Measurements from ENCODE around the gene RYR2. TPM values are rescaled to one million over a fixed set of nuclear protein-coding genes. Genes with fewer than 3 reads are reported as not detected.

The RYR2 gene
- total RNA-seq, 6 experiments from 2014 or later: 0.02 to 0.43 (median 0.16) TPM

GRCh38 chr1:237191403-237191802 is 149.4 kb downstream of the RYR2 start:
- DNase-seq (no peak), ATAC-seq (no peak)
- no peaks in the 10 kb centered on the region for H3K4me1 ChIP-seq
- WGBS (ENCODE audit: insufficient coverage, low coverage, low lambda C conversion rate, missing lambda C conversion rate): 57% methylated on average over 9 of the region's 9 CpGs
- no peak overlapping the region for H3K27ac ChIP-seq
- no peaks in the 10 kb centered on the region for H3K36me3 ChIP-seq
- H3K27me3 ChIP-seq: no peaks in the 10 kb centered on the region
- no peaks in the 10 kb centered on the region for H3K9me3 ChIP-seq
- H3K4me3 ChIP-seq: no peak overlapping the region
- TF ChIP-seq, protein P1, sequence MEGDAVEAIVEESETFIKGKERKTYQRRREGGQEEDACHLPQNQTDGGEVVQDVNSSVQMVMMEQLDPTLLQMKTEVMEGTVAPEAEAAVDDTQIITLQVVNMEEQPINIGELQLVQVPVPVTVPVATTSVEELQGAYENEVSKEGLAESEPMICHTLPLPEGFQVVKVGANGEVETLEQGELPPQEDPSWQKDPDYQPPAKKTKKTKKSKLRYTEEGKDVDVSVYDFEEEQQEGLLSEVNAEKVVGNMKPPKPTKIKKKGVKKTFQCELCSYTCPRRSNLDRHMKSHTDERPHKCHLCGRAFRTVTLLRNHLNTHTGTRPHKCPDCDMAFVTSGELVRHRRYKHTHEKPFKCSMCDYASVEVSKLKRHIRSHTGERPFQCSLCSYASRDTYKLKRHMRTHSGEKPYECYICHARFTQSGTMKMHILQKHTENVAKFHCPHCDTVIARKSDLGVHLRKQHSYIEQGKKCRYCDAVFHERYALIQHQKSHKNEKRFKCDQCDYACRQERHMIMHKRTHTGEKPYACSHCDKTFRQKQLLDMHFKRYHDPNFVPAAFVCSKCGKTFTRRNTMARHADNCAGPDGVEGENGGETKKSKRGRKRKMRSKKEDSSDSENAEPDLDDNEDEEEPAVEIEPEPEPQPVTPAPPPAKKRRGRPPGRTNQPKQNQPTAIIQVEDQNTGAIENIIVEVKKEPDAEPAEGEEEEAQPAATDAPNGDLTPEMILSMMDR (IDR thresholded peaks at IDR 0.05): no peak
- TF ChIP-seq POLR2A (IDR thresholded peaks at IDR 0.05): no peak
- intact Hi-C loops (cut with DNase I): no loop called here

DNA sequence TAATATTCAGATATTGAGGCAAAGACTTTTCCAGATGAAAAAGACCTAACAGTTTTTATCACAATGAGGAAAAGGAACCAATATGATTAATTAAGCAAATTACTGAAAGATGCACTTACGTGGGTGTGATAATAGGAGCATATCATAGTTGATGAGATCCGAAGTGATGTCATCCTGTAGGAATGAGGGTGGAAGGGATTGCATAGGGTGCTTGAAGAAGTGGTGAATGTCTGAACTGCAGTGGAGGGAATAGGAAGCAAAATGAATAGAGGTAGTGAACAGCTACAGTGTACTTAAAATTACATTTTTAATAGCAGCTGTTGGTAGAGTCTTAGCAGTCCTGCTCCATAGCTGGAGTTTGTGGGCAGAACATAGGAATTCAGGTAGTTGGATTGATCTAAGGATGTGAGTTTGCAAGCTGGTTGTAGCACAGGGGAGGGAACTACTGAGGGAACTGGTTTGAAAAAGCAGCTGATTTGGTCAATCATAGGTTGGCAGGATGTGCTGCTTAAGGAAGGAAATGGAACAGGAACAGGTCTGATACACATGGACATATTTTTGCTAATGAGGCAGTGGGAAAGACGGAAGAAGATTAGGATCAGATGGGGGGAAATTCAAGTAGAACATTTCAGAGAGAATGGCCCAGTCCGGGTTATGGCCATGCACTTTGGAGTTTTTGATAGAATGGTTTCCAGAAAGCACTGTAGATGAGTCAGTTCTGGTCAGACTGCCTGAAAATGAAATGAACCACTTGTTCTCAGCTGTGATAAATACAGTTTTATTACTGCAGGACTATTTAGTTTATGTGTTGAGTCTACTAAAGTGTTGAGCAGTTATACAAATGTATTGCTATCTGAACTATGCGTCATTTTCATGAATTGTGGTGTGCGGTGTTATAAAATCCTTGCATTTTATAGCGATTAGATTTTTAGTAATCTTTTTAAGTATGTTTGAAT is 155.8 kb downstream of the RYR2 start:
- TF ChIP-seq POLR2A (IDR thresholded peaks at IDR 0.05): no peak
- TF ChIP-seq, protein P1 (IDR thresholded peaks at IDR 0.05): no peak
- intact Hi-C loops (cut with DNase I): no loop called here
- Histone ChIP-seq H3K36me3 (no peaks in the 10 kb centered on the region), H3K9me3 (no peaks in the 10 kb centered on the region), H3K27ac (no peak overlapping the region), H3K4me1 (no peaks in the 10 kb centered on the region), H3K4me3 (no peak overlapping the region), H3K27me3 (no peaks in the 10 kb centered on the region)
- whole genome bisulfite sequencing (ENCODE audit: insufficient coverage, low coverage, low lambda C conversion rate, missing lambda C conversion rate): 45% methylated on average over 7 of the region's 7 CpGs
- ATAC-seq (no peak), DNase-seq (no peak)

GRCh38 chr1:237199026-237199425 is 157.0 kb downstream of the RYR2 start:
- ATAC-seq (no peak), DNase-seq (no peak)
- Histone ChIP-seq H3K4me3 (no peak overlapping the region), H3K27ac (no peak overlapping the region), H3K27me3 (no peaks in the 10 kb centered on the region), H3K36me3 (no peaks in the 10 kb centered on the region), H3K9me3 (no peaks in the 10 kb centered on the region), H3K4me1 (no peaks in the 10 kb centered on the region)
- intact Hi-C loops (cut with DNase I): no loop called here
- WGBS (ENCODE audit: insufficient coverage, low coverage, low lambda C conversion rate, missing lambda C conversion rate): 64% methylated on average over 5 of the region's 6 CpGs
- no peak for TF ChIP-seq POLR2A (IDR thresholded peaks at IDR 0.05)
- TF ChIP-seq, protein P1 (IDR thresholded peaks at IDR 0.05): no peak

DNA sequence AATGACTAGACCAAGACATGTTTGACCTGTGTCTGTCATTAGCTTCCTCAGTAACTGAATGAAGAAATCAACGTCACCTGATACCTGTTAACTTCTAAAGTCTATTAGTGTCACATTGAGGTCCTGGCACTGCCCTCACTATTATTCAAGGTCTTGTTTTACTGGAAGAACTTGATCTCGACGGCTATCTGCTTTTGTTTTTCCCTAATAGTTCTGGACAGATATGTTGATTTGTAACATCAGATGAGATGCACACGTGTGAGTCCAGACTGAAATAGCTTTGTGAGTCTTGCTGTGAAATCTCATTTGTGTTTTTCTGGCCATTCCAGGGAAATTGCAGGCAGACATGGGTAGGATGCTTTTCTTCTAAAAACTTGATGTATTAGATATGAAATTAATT is 159.2 kb downstream of the RYR2 start:
- H3K36me3 ChIP-seq: no peaks in the 10 kb centered on the region
- TF ChIP-seq, protein P1 (IDR thresholded peaks at IDR 0.05): no peak
- TF ChIP-seq POLR2A (IDR thresholded peaks at IDR 0.05): no peak
- whole genome bisulfite sequencing (ENCODE audit: insufficient coverage, low coverage, low lambda C conversion rate, missing lambda C conversion rate): 45% methylated on average over 4 of the region's 4 CpGs
- H3K9me3 ChIP-seq: no peaks in the 10 kb centered on the region
- no peak overlapping the region for H3K27ac ChIP-seq
- intact Hi-C loops (cut with DNase I): no loop called here
- no peaks in the 10 kb centered on the region for H3K4me1 ChIP-seq
- no peak for DNase-seq
- H3K4me3 ChIP-seq: no peak overlapping the region
- no peaks in the 10 kb centered on the region for H3K27me3 ChIP-seq
- no peak for ATAC-seq
